PC-9 (cell line): ENCODE measurements around the gene GIPC2.

Source experiments
- CTCF ChIP-seq: fragments of 200-600 bp; sonication (generic); conservative IDR thresholded peaks from 2 replicates; pipeline ENCODE4 v1.6.1; 2017; ENCODE audit warnings: mixed run types, antibody characterized with exemption, mild to moderate bottlenecking, moderate library complexity
- EZH2 ChIP-seq: fragments of 200-600 bp; sonication (generic); IDR thresholded peaks from 2 replicates; pipeline ENCODE4 v1.8.0; 2017; ENCODE audit warnings: antibody characterized with exemption, low read depth

- TF ChIP-seq CTCF = no peak
- TF ChIP-seq EZH2 = no peak
Observed at GRCh38 chr1:78104322-78104721, 58.6 kb downstream of the GIPC2 start.
